Osteoblast (primary cell): ENCODE results near the gene CTNNA2. TPM values are rescaled to one million over a fixed set of nuclear protein-coding genes. Genes with fewer than 3 reads are reported as not detected.

Experiments
- DNase-seq: peaks from one replicate; pipeline ENCODE4 v3.0.0; 2011; ENCODE audit warnings: low spot score, mixed read lengths; ENCODE audit not compliant: insufficient read length; ENCODE audit errors: missing footprints
- H2AFZ ChIP-seq: 2 replicates; pipeline ENCODE4 v1.6.0; 2011; ENCODE audit warnings: mild to moderate bottlenecking, low read length
- H3K27ac ChIP-seq: 2 replicates; pipeline ENCODE4 v1.5.1; 2011; ENCODE audit warnings: mild to moderate bottlenecking, low read depth, low read length, moderate library complexity
- H3K27me3 ChIP-seq: 2 replicates; pipeline ENCODE4 v1.6.0; 2012; ENCODE audit warnings: mild to moderate bottlenecking, control low read depth, inconsistent platforms, low read length, moderate library complexity; ENCODE audit not compliant: insufficient read depth
- H3K36me3 ChIP-seq: 2 replicates; pipeline ENCODE4 v1.5.1; 2011; ENCODE audit warnings: mild to moderate bottlenecking, low read length, control low read depth, moderate library complexity; ENCODE audit not compliant: insufficient read depth
- H3K4me1 ChIP-seq: 2 replicates; pipeline ENCODE4 v1.5.1; 2011; ENCODE audit warnings: mild to moderate bottlenecking, low read length, control low read depth, moderate library complexity; ENCODE audit not compliant: insufficient read depth
- H3K4me2 ChIP-seq: 2 replicates; pipeline ENCODE4 v1.6.0; 2011; ENCODE audit warnings: mild to moderate bottlenecking, low read length; ENCODE audit not compliant: insufficient read depth
- H3K4me3 ChIP-seq: fragments of 200-600 bp; sonication (generic); 3 replicates; pipeline ENCODE4 v1.5.1; 2012; ENCODE audit warnings: mild to moderate bottlenecking, low read length, inconsistent platforms; ENCODE audit not compliant: insufficient read depth
- H3K79me2 ChIP-seq: 2 replicates; pipeline ENCODE4 v1.6.0; 2012; ENCODE audit warnings: mild to moderate bottlenecking, low read length, control low read depth, inconsistent platforms; ENCODE audit not compliant: insufficient read depth
- H3K9me3 ChIP-seq: 2 replicates; pipeline ENCODE4 v1.5.1; 2011; ENCODE audit warnings: low read depth, low read length, control low read depth
- H4K20me1 ChIP-seq: 2 replicates; pipeline ENCODE4 v1.6.0; 2012; ENCODE audit warnings: mild to moderate bottlenecking, low read length, control low read depth; ENCODE audit not compliant: insufficient read depth
- CTCF ChIP-seq: IDR thresholded peaks from 2 replicates; pipeline ENCODE4 v1.5.1; 2011; ENCODE audit warnings: mild to moderate bottlenecking, low read depth, low read length, moderate library complexity; ENCODE audit errors: extremely low read depth
- total RNA-seq: library from RNA; depleted of rRNA; stranded (reverse); fragments of >200 nt; gene quantifications from 2 replicates; pipeline ENCODE4 v1.2.3, GENCODE V29; 2012

The CTNNA2 gene
- total RNA-seq, 1 donor, result not detected

- Histone ChIP-seq H3K36me3 (no peaks in the 10 kb centered on the region), H3K27ac (no peak overlapping the region), H4K20me1 (no peaks in the 10 kb centered on the region), H3K4me2 (no peak overlapping the region), H3K27me3 (no peaks in the 10 kb centered on the region), H2AFZ (no peak overlapping the region), H3K79me2 (no peaks in the 10 kb centered on the region), H3K4me1 (no peaks in the 10 kb centered on the region), H3K9me3 (no peaks in the 10 kb centered on the region), H3K4me3 (no peak overlapping the region)
- no peak for TF ChIP-seq CTCF
- DNase-seq, result no peak
Observed at GRCh38 chr2:80151651-80152050, 638.8 kb downstream of the CTNNA2 start.

GRCh38 chr2:80153151-80153550 lies 640.3 kb downstream of the CTNNA2 start:
- H3K4me3 ChIP-seq, result no peak overlapping the region
- no peak overlapping the region for H3K4me2 ChIP-seq
- DNase-seq, result no peak
- H4K20me1 ChIP-seq, result no peaks in the 10 kb centered on the region
- no peaks in the 10 kb centered on the region for H3K79me2 ChIP-seq
- H3K4me1 ChIP-seq, result no peaks in the 10 kb centered on the region
- no peak overlapping the region for H3K27ac ChIP-seq
- no peaks in the 10 kb centered on the region for H3K9me3 ChIP-seq
- H3K27me3 ChIP-seq, result no peaks in the 10 kb centered on the region
- H2AFZ ChIP-seq, result no peak overlapping the region
- H3K36me3 ChIP-seq, result no peaks in the 10 kb centered on the region
- TF ChIP-seq CTCF, result no peak

- no peak overlapping the region for H3K4me2 ChIP-seq
- H3K9me3 ChIP-seq, result no peaks in the 10 kb centered on the region
Observed at GRCh38 chr2:80153768-80154167, 640.9 kb downstream of the CTNNA2 start.

More at GRCh38 chr2:80153768-80154167, 640.9 kb downstream of the CTNNA2 start:
- DNase-seq, result no peak
- H3K79me2 ChIP-seq, result no peaks in the 10 kb centered on the region
- no peaks in the 10 kb centered on the region for H3K4me1 ChIP-seq
- no peak overlapping the region for H3K27ac ChIP-seq
- H3K4me3 ChIP-seq, result no peak overlapping the region
- no peaks in the 10 kb centered on the region for H3K27me3 ChIP-seq
- H2AFZ ChIP-seq, result no peak overlapping the region
- H3K36me3 ChIP-seq, result no peaks in the 10 kb centered on the region
- H4K20me1 ChIP-seq, result no peaks in the 10 kb centered on the region
- no peak for TF ChIP-seq CTCF
